K562 (cell line): ENCODE measurements around the gene SKAP2. TPM values are rescaled to one million over a fixed set of nuclear protein-coding genes. Genes with fewer than 3 reads are reported as not detected.

Source experiments
- CBFA2T3 ChIP-seq: fragments of 450-650 bp; IDR thresholded peaks from 2 replicates; pipeline ENCODE4 v1.6.1; 2017
- CCAR2 ChIP-seq: fragments of 200-400 bp; formaldehyde crosslinking; IDR thresholded peaks from 2 replicates; pipeline ENCODE4 v1.6.1; 2017; ENCODE audit warnings: mild to moderate bottlenecking, low read depth, low read length
- CXXC5 ChIP-seq: fragments of 250-450 bp; sonication (Bioruptor Pico); IDR thresholded peaks from 2 replicates; pipeline ENCODE4 v1.8.0; 2022; ENCODE audit warnings: inconsistent platforms, mild to moderate bottlenecking, moderate library complexity
- ELF1 ChIP-seq: fragments of 200-800 bp; sonication (Bioruptor generic); IDR thresholded peaks from 2 replicates; pipeline ENCODE4 v1.6.1; 2016; ENCODE audit warnings: missing genetic modification characterization, missing compliant biosample characterization
- ETS1 ChIP-seq: conservative IDR thresholded peaks from 2 replicates; pipeline ENCODE4 v1.6.1; 2011; ENCODE audit warnings: low read depth, mild to moderate bottlenecking, low read length; ENCODE audit not compliant: control insufficient read depth
- FOXJ2 ChIP-seq: fragments of 200-800 bp; sonication (Bioruptor generic); IDR thresholded peaks from 2 replicates; pipeline ENCODE4 v1.6.1; 2016; ENCODE audit warnings: missing genetic modification characterization, missing compliant biosample characterization
- FOXK2 ChIP-seq, 2 experiments: fragments of 450-650 bp; IDR thresholded peaks in 1 of 2; conservative IDR thresholded peaks in 1 of 2; 2 replicates each; pipeline ENCODE4 v1.6.1; 2016; ENCODE audit warnings: low read depth in 2 of 2, mild to moderate bottlenecking in 1 of 2
- KDM1A ChIP-seq, 2 experiments: fragments of 450-650 bp; IDR thresholded peaks; 2 replicates each; pipeline ENCODE4 v1.6.1; 2016; ENCODE audit warnings: mild to moderate bottlenecking in 2 of 2
- KLF10 ChIP-seq: fragments of 250-450 bp; sonication (Bioruptor Pico); IDR thresholded peaks from 2 replicates; pipeline ENCODE4 v1.6.1; 2021; ENCODE audit warnings: matching md5 sums
- KLF6 ChIP-seq: fragments of 250-450 bp; sonication (Bioruptor Pico); IDR thresholded peaks from 2 replicates; pipeline ENCODE4 v1.4.0; 2020; ENCODE audit warnings: mild to moderate bottlenecking, moderate library complexity, borderline replicate concordance
- NFIC ChIP-seq: fragments of 450-650 bp; IDR thresholded peaks from 2 replicates; pipeline ENCODE4 v1.6.1; 2017; ENCODE audit warnings: mild to moderate bottlenecking, inconsistent platforms
- NR2F6 ChIP-seq: fragments of 450-650 bp; formaldehyde crosslinking; IDR thresholded peaks from 2 replicates; pipeline ENCODE4 v1.4.0; 2020; ENCODE audit warnings: mild to moderate bottlenecking
- OTX1 ChIP-seq: fragments of 450-650 bp; formaldehyde crosslinking; IDR thresholded peaks from 2 replicates; pipeline ENCODE4 v1.4.0; 2022; ENCODE audit warnings: mild to moderate bottlenecking
- PHF8 ChIP-seq: fragments of 200-600 bp; sonication (generic); IDR thresholded peaks from 2 replicates; pipeline ENCODE4 v1.6.1; 2012; ENCODE audit warnings: mixed run types, mild to moderate bottlenecking, inconsistent platforms, low read length, moderate library complexity, borderline replicate concordance
- RBM17 ChIP-seq: fragments of 200-400 bp; formaldehyde crosslinking; IDR thresholded peaks from 2 replicates; pipeline ENCODE4 v1.6.1; 2017; ENCODE audit warnings: low read depth, mild to moderate bottlenecking, low read length, borderline replicate concordance
- RCOR1 ChIP-seq, 2 experiments: IDR thresholded peaks; 2 replicates each; pipeline ENCODE4 v1.6.1; 2012; ENCODE audit warnings: low read depth in 2 of 2, low read length in 2 of 2, borderline replicate concordance in 1 of 2, improper control_type of control experiment in 1 of 2
- SNRNP70 ChIP-seq: fragments of 200-400 bp; formaldehyde crosslinking; optimal IDR thresholded peaks from 2 replicates; pipeline ENCODE3; 2017; ENCODE audit warnings: low read depth, low read length
- TCFL5 ChIP-seq: fragments of 250-450 bp; sonication (Bioruptor Pico); conservative IDR thresholded peaks from 2 replicates; pipeline ENCODE4 v1.6.1; 2021; ENCODE audit warnings: mild to moderate bottlenecking, moderate library complexity, matching md5 sums
- TEAD2 ChIP-seq: fragments of 450-650 bp; IDR thresholded peaks from 2 replicates; pipeline ENCODE4 v1.6.1; 2016; ENCODE audit warnings: missing genetic modification characterization, control low read depth, missing compliant biosample characterization
- ZFP36 ChIP-seq: fragments of 150-350 bp; IDR thresholded peaks from 2 replicates; pipeline ENCODE4 v1.6.1; 2018; ENCODE audit warnings: low read length, low read depth; ENCODE audit not compliant: partially characterized antibody
- ZFPM2 ChIP-seq: fragments of 250-450 bp; sonication (Bioruptor Pico); IDR thresholded peaks from 2 replicates; pipeline ENCODE4 v1.5.1; 2022; ENCODE audit warnings: mild to moderate bottlenecking
- ZNF444 ChIP-seq: fragments of 250-450 bp; sonication (Bioruptor Pico); IDR thresholded peaks from 2 replicates; pipeline ENCODE4 v1.4.0; 2020; ENCODE audit warnings: mild to moderate bottlenecking, moderate library complexity
- ZNF449 ChIP-seq: fragments of 250-450 bp; sonication (Bioruptor Pico); IDR thresholded peaks from 2 replicates; pipeline ENCODE4 v1.8.0; 2022; ENCODE audit warnings: moderate library complexity, mild to moderate bottlenecking, inconsistent platforms
- ZSCAN29 ChIP-seq: fragments of 450-650 bp; IDR thresholded peaks from 2 replicates; pipeline ENCODE4 v1.6.1; 2017
- polyA plus RNA-seq, 8 experiments: library from polyadenylated mRNA; depleted of rRNA in 4 of 8; stranded (reverse) in 5 of 8; unstranded in 3 of 8; fragments of >200 nt; fragmentation: Nextera tagmentation in 2 of 8; fragmentation: Illumina TruSeq in 1 of 8; extraction: Ambion mirVana in 2 of 8; extraction: Trizol in 1 of 8; gene quantifications; 2 replicates each; pipeline versions ENCODE4 v1.2.1 to v1.2.3, GENCODE V29; 2011 to 2014; ENCODE audit warnings: inconsistent platforms in 1 of 8, missing spikeins in 1 of 8
- total RNA-seq, 7 experiments: library from RNA; depleted of rRNA in 6 of 7; stranded (reverse); fragments of >200 nt in 6 of 7; fragmentation: Illumina TruSeq in 2 of 7; extraction: Trizol in 2 of 7; gene quantifications; 2 replicates each; pipeline versions ENCODE4 v1.2.1 to v1.2.3, GENCODE V29; 2011 to 2021; ENCODE audit warnings: low replicate concordance in 1 of 7
- TF ChIP-seq, protein P1 (sequence below): fragments of 450-650 bp; IDR thresholded peaks from one replicate; pipeline ENCODE4 v1.6.1; 2018; ENCODE audit warnings: mild to moderate bottlenecking, moderate library complexity; ENCODE audit not compliant: partially characterized antibody

The SKAP2 gene
- total and polyA plus RNA-seq, 9 of the 15 experiments (the other 6 are each of a cell fraction or from before 2014, with no cell fraction given) = 4.2 to 11.7 (median 8.3) TPM

- no peak for TF ChIP-seq ZNF449 (CRISPR knock-in tag)
- TF ChIP-seq, protein P1, sequence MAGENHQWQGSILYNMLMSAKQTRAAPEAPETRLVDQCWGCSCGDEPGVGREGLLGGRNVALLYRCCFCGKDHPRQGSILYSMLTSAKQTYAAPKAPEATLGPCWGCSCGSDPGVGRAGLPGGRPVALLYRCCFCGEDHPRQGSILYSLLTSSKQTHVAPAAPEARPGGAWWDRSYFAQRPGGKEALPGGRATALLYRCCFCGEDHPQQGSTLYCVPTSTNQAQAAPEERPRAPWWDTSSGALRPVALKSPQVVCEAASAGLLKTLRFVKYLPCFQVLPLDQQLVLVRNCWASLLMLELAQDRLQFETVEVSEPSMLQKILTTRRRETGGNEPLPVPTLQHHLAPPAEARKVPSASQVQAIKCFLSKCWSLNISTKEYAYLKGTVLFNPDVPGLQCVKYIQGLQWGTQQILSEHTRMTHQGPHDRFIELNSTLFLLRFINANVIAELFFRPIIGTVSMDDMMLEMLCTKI = no peak
- TF ChIP-seq ZFP36 = no peak
- no peak; a peak in 1 of 4 replicates for TF ChIP-seq FOXK2 (conservative IDR thresholded peaks at IDR 0.05 in 1 of 2, IDR thresholded peaks at IDR 0.05 in 1 of 2; ENCODE audit: low read depth in 2 of 2)
- peak; percentile 2; the same call in 1 of the 2 replicates for TF ChIP-seq FOXJ2 (tag)
- no peak for TF ChIP-seq NFIC
- TF ChIP-seq KLF10 = no peak
- TF ChIP-seq OTX1 (CRISPR knock-in tag) = peak; percentile 94
- no peak for TF ChIP-seq ETS1
- peak; percentile 18; the same call in 1 of the 2 replicates for TF ChIP-seq ELF1 (tag)
- TF ChIP-seq TEAD2 (tag) = no peak
- TF ChIP-seq KDM1A (IDR thresholded peaks at IDR 0.05) = peak; percentile 16 to 20; a peak in 1 of 4 replicates
- TF ChIP-seq NR2F6 (CRISPR knock-in tag) = no peak
- TF ChIP-seq TCFL5 (CRISPR knock-in tag) = no peak
- TF ChIP-seq CXXC5 (CRISPR knock-in tag) = no peak; the same call in none of the 2 replicates
- no peak for TF ChIP-seq ZNF444 (CRISPR knock-in tag)
- TF ChIP-seq RBM17 = no peak
- TF ChIP-seq ZFPM2 = no peak
- no peak for TF ChIP-seq PHF8
- no peak for TF ChIP-seq SNRNP70
- peak in 1 of 2 experiments; percentile 10; a peak in 1 of 4 replicates for TF ChIP-seq RCOR1 (IDR thresholded peaks at IDR 0.05; ENCODE audit: borderline replicate concordance in 1 of 2, low read depth in 2 of 2, low read length in 2 of 2)
- no peak for TF ChIP-seq CCAR2
- no peak for TF ChIP-seq KLF6
- TF ChIP-seq CBFA2T3 = peak; percentile 9; the same call in 1 of the 2 replicates
- no peak for TF ChIP-seq ZSCAN29
Measured at GRCh38 chr7:26863518-26864308, 677 bp downstream of the SKAP2 start (continued).
